GM13977 (cell line): ENCODE results near the gene RIMS4.

Experiments
- DNase-seq: peaks from one replicate; pipeline ENCODE4 v3.0.0; 2012; ENCODE audit warnings: low spot score
- CTCF ChIP-seq: IDR thresholded peaks from 2 replicates; pipeline ENCODE4 v1.5.1; 2012; ENCODE audit warnings: mild to moderate bottlenecking, control low read depth; ENCODE audit not compliant: insufficient read depth; ENCODE audit errors: extremely low read depth, missing control alignments
- in situ Hi-C: fragments of 300-500 bp; cut with MboI; formaldehyde crosslinking; loops from one replicate; pipeline ENCODE4 v1.12.0; 2022; ENCODE audit warnings: low sequenced_read_pairs, low pct_unique_long_range_greater_than_20kb, mixed read lengths, inconsistent platforms; ENCODE audit not compliant: unreplicated experiment

RIMS4 gene

GRCh38 chr20:44839481-44839880 is 29.1 kb upstream of the RIMS4 start:
- in situ Hi-C loops, result no loop called here
- TF ChIP-seq CTCF, result no peak
- no peak for DNase-seq

DNA sequence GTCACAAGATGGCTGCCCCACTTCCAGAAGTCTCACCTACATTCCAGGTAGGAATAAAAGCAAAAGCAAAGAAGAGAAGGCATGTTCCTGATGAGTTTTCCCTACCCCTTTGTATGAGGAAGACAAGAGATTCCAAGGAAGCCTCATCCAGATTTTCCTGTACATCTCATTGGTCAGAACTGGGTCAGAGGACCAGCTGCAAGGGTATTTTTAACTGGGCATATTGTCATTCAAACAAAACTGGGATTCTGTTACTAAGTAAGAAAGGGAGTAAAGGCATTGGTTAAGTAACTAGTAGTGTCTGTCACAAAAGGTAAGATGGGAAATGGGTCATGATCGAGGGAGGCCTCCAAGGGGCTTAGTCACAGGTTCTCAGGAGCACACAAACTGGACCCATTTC is 28.2 kb upstream of the RIMS4 start:
- in situ Hi-C loops, result no loop called here
- DNase-seq, result no peak
- no peak for TF ChIP-seq CTCF

- no peak for TF ChIP-seq CTCF
- in situ Hi-C loops, result no loop called here
- DNase-seq, result no peak
These were observed 27.6 kb upstream of the RIMS4 start for GRCh38 chr20:44837946-44838345.

DNA sequence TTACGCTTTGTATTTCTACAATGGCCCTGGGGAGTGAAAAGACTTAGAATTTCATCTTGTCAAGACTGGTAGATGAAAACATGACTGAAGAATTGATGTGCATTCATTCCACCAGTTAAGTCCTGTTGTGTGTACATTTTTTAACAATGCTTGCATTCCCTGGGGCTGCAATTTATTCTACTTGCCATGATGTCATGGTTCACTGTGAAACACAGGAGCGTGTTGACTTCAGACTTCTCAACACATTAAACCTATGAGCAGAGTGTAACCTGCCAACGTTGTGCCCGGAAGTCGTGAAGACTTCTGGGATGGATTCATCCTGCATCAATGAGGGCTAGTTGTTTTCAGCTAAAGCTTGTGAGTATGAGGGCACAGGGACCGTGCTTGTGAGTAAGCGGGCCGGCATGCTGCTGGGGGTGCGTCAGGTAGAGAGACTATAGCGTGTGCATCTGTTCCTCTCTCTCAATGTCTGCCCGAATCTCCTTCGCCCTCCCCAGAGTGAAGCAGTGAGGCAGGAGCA is 26.3 kb upstream of the RIMS4 start:
- TF ChIP-seq CTCF, result no peak
- in situ Hi-C loops, result no loop called here
- no peak for DNase-seq

DNA sequence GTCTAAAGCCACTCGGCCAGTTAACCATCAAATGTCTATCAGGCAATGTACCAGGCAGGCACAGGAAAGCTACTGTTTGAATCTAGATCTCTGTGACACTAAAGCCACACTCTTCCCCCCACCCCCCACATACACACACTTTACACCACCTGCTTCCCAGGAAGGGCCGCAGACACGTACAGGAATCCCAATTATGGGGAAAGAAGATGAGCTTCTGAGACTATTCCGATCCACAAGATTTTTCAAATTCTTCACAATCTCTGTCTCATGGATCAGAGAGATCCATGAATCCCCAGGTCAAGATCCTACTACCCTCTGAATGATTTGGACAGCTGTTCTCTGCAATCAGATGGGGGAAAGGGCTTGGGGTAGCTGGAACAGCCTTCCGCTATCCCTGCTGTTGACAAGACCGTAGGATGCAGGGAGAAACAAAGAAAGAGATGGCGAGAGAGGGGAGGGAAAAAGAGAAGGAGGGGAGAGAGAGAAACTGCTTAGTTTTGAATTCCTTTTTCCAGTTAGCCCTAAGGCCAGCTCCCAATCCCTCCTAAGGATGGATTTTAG is 25.4 kb upstream of the RIMS4 start:
- in situ Hi-C loops, result no loop called here
- TF ChIP-seq CTCF, result no peak
- no peak for DNase-seq

DNA sequence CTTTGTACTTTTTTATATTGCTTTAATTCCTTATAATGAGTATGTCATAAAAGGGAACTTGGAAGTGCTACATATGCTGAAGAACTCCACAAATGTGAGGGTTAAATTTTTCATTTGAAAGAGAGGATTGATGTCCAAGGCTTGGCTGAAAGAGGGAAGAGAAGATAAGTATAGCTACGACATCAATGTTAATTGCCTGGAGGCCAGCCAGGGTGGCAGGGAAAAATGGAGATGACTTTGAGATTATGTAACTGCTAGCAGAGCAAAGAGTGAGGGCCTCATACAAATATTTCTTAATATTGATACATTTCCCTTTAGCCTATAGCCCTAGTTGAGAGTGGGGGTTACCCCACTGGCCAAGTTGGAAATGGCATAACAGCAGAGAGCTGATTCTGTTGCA is 24.8 kb upstream of the RIMS4 start:
- TF ChIP-seq CTCF, result no peak
- DNase-seq, result no peak
- in situ Hi-C loops, result no loop called here
